Measurements from ENCODE around the gene CORO2A. TPM values are rescaled to one million over a fixed set of nuclear protein-coding genes. Genes with fewer than 3 reads are reported as not detected.

CORO2A gene
- total RNA-seq, 4 donors from 2014 or later = 0.77 to 4.8 (median 0.86) TPM

GRCh38 chr9:98209530-98209929 is 17.1 kb upstream of the CORO2A start:
- H3K9me3 ChIP-seq = no peaks in the 10 kb centered on the region
- H3K36me3 ChIP-seq = peaks cover 0 to 60% of the 10 kb centered on the region in 2 donors
- TF ChIP-seq POLR2A (IDR thresholded peaks at IDR 0.05) = no peak
- no peak for TF ChIP-seq CTCF (IDR thresholded peaks at IDR 0.05)
- no peak for TF ChIP-seq POLR2AphosphoS5 (IDR thresholded peaks at IDR 0.05)
- TF ChIP-seq EP300 (IDR thresholded peaks at IDR 0.05) = no peak
- H3K4me3 ChIP-seq = no peak overlapping the region
- no peak for ATAC-seq
- WGBS, 2 donors (ENCODE audit: low coverage in 1 of 2) = 80 to 92% methylated on average over 1 to 2 of the region's 3 CpGs
- no peaks in the 10 kb centered on the region for H3K27me3 ChIP-seq
- no peak overlapping the region for H3K27ac ChIP-seq
- peaks cover 0 to 7% (median 0%) of the 10 kb centered on the region in 3 donors for H3K4me1 ChIP-seq

GRCh38 chr9:98208635-98209034 is 16.2 kb upstream of the CORO2A start:
- no peak for TF ChIP-seq POLR2A (IDR thresholded peaks at IDR 0.05)
- no peak for TF ChIP-seq CTCF (IDR thresholded peaks at IDR 0.05)
- no peak for TF ChIP-seq POLR2AphosphoS5 (IDR thresholded peaks at IDR 0.05)
- no peak for TF ChIP-seq EP300 (IDR thresholded peaks at IDR 0.05)
- H3K4me3 ChIP-seq = no peak overlapping the region
- WGBS, 2 donors (ENCODE audit: low coverage in 1 of 2) = no CpG with 5 or more reads among the region's 20 CpGs
- peaks cover 0 to 7% (median 0%) of the 10 kb centered on the region in 3 donors for H3K4me1 ChIP-seq
- no peaks in the 10 kb centered on the region for H3K9me3 ChIP-seq
- no peak for ATAC-seq
- H3K27me3 ChIP-seq = no peaks in the 10 kb centered on the region
- no peak overlapping the region for H3K27ac ChIP-seq
- peaks cover 0 to 54% of the 10 kb centered on the region in 2 donors for H3K36me3 ChIP-seq

GRCh38 chr9:98207606-98208005 is 15.2 kb upstream of the CORO2A start:
- peaks cover 0 to 55% of the 10 kb centered on the region in 2 donors for H3K36me3 ChIP-seq
- H3K4me1 ChIP-seq = peaks cover 0 to 7% (median 0%) of the 10 kb centered on the region in 3 donors
- WGBS, 2 donors (ENCODE audit: low coverage in 1 of 2) = 50% methylated on average over 1 of the region's 4 CpGs; no CpG with 5 or more reads in 1 of the 2 donors
- no peak overlapping the region for H3K27ac ChIP-seq
- no peaks in the 10 kb centered on the region for H3K27me3 ChIP-seq
- no peak overlapping the region for H3K4me3 ChIP-seq
- no peaks in the 10 kb centered on the region for H3K9me3 ChIP-seq
- TF ChIP-seq POLR2AphosphoS5 (IDR thresholded peaks at IDR 0.05) = no peak
- no peak for TF ChIP-seq EP300 (IDR thresholded peaks at IDR 0.05)
- TF ChIP-seq CTCF (IDR thresholded peaks at IDR 0.05) = no peak
- no peak for TF ChIP-seq POLR2A (IDR thresholded peaks at IDR 0.05)
- ATAC-seq = no peak

DNA sequence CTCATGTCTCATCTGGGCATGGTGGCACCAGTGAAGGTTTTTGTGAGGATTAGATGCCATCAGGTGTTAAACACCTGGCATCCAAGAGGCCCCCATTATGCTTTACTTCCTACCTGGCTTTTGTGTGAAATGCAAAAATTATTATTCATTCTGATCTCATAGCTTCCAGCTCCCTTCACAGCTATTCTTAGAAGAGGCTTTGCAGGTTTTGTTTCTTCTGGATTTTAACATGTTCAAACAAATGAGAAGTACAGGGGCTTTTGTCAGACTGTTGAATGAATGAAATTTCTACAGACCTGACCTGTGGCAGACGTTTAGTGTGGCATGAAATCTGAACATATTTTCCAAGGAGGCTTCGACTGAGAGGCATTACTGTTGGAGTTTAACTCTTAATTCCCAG is 14.3 kb upstream of the CORO2A start:
- Histone ChIP-seq H3K9me3 (no peaks in the 10 kb centered on the region), H3K27ac (no peak overlapping the region), H3K36me3 (peaks cover 0 to 47% of the 10 kb centered on the region in 2 donors), H3K27me3 (no peaks in the 10 kb centered on the region), H3K4me1 (peaks cover 0 to 7% (median 0%) of the 10 kb centered on the region in 3 donors), H3K4me3 (no peak overlapping the region)
- ATAC-seq = no peak
- no peak for TF ChIP-seq POLR2AphosphoS5 (IDR thresholded peaks at IDR 0.05)
- no peak for TF ChIP-seq EP300 (IDR thresholded peaks at IDR 0.05)
- TF ChIP-seq POLR2A (IDR thresholded peaks at IDR 0.05) = no peak
- no peak for TF ChIP-seq CTCF (IDR thresholded peaks at IDR 0.05)
- 13 to 28% methylated on average over 2 of the region's 2 CpGs for WGBS, 2 donors (ENCODE audit: low coverage in 1 of 2)

DNA sequence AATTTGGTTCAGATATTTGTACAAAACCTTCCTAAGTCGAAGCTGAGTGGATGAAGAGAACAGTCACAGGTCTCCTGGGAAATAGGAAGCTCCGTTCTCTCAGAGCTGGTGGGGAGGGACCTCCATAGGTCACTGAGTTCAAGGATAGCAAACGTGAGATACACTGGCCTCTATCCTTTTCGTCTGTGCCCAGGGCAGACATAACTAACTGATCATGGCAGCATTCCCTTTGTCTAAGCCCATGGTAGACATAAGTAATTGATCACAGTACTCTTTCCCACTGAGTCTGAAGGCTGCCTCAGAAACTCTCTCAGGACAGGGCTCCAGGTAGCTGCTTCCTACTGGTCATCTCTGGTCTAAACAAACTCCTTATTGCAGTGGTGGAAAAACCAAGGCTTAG is 12.3 kb upstream of the CORO2A start:
- Histone ChIP-seq H3K27ac (no peak overlapping the region), H3K36me3 (peaks cover 0 to 42% of the 10 kb centered on the region in 2 donors), H3K27me3 (no peaks in the 10 kb centered on the region), H3K4me3 (no peak overlapping the region), H3K4me1 (peaks cover 0 to 7% (median 0%) of the 10 kb centered on the region in 3 donors), H3K9me3 (no peaks in the 10 kb centered on the region)
- 20% methylated on average over 1 of the region's 4 CpGs; no CpG with 5 or more reads in 1 of the 2 donors for WGBS, 2 donors (ENCODE audit: low coverage in 1 of 2)
- no peak for ATAC-seq
- TF ChIP-seq POLR2A (IDR thresholded peaks at IDR 0.05) = no peak
- TF ChIP-seq POLR2AphosphoS5 (IDR thresholded peaks at IDR 0.05) = no peak
- TF ChIP-seq EP300 (IDR thresholded peaks at IDR 0.05) = no peak
- no peak for TF ChIP-seq CTCF (IDR thresholded peaks at IDR 0.05)
